RWPE2 (cell line): ENCODE results near the gene RPS15.

ENCODE experiments used
- ATAC-seq: fragments of 200-7000 bp; cut with Tn5 transposase; 3 replicates; pipeline ENCODE4 v1.9.1; 2021; ENCODE audit warnings: low read depth
- DNase-seq: peaks from one replicate; pipeline ENCODE4 v3.0.0-alpha.2; 2020; ENCODE audit warnings: low spot score
- H3K27ac ChIP-seq: fragments of 450-650 bp; 2 replicates; pipeline ENCODE4 v1.5.1; 2017; ENCODE audit warnings: mild to moderate bottlenecking; ENCODE audit not compliant: poor library complexity, severe bottlenecking
- H3K27me3 ChIP-seq: fragments of 250-450 bp; sonication (Bioruptor Pico); 2 replicates; pipeline ENCODE4 v1.5.1; 2021; ENCODE audit warnings: mild to moderate bottlenecking, moderate library complexity; ENCODE audit not compliant: insufficient read depth, poor library complexity, severe bottlenecking
- H3K36me3 ChIP-seq: fragments of 250-450 bp; sonication (Bioruptor Pico); 2 replicates; pipeline ENCODE4 v1.5.1; 2020; ENCODE audit warnings: low read depth, mild to moderate bottlenecking, moderate library complexity
- H3K4me1 ChIP-seq: fragments of 250-450 bp; sonication (Bioruptor Pico); 2 replicates; pipeline ENCODE4 v1.5.1; 2021; ENCODE audit warnings: mild to moderate bottlenecking, moderate library complexity; ENCODE audit not compliant: insufficient read depth, poor library complexity, severe bottlenecking
- H3K4me3 ChIP-seq: fragments of 250-450 bp; sonication (Bioruptor Pico); 2 replicates; pipeline ENCODE4 v1.5.1; 2021; ENCODE audit warnings: mild to moderate bottlenecking, moderate library complexity; ENCODE audit not compliant: severe bottlenecking
- H3K9me3 ChIP-seq: fragments of 250-450 bp; sonication (Bioruptor Pico); 2 replicates; pipeline ENCODE4 v1.5.1; 2021; ENCODE audit warnings: mild to moderate bottlenecking, moderate library complexity; ENCODE audit not compliant: severe bottlenecking
- TF ChIP-seq, protein P1 (sequence below): fragments of 450-650 bp; IDR thresholded peaks from one replicate; pipeline ENCODE4 v1.5.1; 2017; ENCODE audit warnings: mild to moderate bottlenecking, moderate library complexity; ENCODE audit not compliant: poor library complexity, severe bottlenecking

RPS15 gene

DNA sequence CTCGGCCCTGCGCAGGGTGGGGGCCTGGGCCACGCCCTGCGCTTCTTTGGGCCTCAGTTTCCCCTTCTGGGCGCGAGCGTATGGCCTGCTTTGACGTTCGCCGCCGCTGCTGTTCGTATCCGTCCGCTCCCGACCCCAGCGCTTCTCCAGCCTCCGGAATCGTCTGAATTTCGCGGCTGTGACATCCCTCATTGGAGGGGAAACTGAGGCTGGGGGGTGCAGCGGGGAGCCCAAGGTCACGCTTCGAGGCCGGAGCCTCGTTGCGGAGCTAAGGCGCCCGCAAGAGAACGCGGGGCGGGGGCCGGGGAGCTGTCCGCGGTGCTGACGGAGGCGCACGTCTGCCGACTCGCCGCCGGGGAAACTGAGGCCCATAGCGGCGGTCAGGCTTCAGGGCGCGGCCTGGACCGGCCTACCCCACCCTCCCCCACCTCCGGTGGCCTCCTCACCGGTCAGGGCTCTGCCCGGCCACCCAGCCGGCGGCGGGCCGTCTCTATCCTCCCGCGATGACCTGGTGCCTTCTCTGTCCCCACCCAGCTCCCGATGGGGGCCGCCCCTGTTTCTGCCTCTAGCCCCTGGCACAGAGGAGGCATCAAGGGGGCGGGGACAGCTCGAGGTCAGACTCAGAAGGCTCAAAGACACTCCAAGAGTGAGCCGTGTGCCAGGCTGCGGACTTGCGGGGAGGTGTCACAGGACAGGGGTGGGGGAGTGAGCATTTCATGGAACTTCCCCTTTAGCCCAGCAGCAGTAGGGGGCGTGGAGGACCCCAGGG, 8.7 kb downstream of the RPS15 start:
- DNase-seq: no peak
- Histone ChIP-seq H3K4me1 (no peaks in the 10 kb centered on the region), H3K4me3 (no peak overlapping the region), H3K9me3 (no peaks in the 10 kb centered on the region), H3K27me3 (peaks cover 51% of the 10 kb centered on the region), H3K27ac (no peak overlapping the region), H3K36me3 (peaks cover 10% of the 10 kb centered on the region)
- TF ChIP-seq, protein P1, sequence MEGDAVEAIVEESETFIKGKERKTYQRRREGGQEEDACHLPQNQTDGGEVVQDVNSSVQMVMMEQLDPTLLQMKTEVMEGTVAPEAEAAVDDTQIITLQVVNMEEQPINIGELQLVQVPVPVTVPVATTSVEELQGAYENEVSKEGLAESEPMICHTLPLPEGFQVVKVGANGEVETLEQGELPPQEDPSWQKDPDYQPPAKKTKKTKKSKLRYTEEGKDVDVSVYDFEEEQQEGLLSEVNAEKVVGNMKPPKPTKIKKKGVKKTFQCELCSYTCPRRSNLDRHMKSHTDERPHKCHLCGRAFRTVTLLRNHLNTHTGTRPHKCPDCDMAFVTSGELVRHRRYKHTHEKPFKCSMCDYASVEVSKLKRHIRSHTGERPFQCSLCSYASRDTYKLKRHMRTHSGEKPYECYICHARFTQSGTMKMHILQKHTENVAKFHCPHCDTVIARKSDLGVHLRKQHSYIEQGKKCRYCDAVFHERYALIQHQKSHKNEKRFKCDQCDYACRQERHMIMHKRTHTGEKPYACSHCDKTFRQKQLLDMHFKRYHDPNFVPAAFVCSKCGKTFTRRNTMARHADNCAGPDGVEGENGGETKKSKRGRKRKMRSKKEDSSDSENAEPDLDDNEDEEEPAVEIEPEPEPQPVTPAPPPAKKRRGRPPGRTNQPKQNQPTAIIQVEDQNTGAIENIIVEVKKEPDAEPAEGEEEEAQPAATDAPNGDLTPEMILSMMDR: no peak
- no peak for ATAC-seq

DNA sequence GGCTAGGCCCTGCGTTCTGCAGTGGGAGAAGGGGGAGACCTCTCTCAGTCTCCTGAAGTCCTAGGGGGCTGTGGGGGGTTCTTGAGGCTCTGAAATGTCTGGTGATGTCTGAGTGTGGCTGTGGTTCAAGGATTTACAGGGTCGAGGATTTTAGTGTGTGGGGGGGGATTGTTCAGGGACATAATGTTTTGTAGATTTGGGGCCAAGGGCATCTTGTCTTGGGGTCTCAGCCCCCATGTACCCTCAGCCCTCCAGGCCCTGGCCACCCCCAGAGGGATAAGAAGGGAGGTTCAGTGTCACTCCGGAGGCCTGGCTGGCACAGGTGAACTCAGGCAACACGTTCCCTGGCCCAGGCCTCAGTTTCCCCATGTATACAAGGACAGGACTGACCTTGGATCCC, 9.3 kb downstream of the RPS15 start:
- Histone ChIP-seq H3K4me1 (no peaks in the 10 kb centered on the region), H3K27ac (no peak overlapping the region), H3K36me3 (peaks cover 3% of the 10 kb centered on the region; the same call in 1 of the 2 replicates), H3K27me3 (peaks cover 57% of the 10 kb centered on the region), H3K4me3 (no peak overlapping the region), H3K9me3 (no peaks in the 10 kb centered on the region)
- ATAC-seq (no peak), DNase-seq (no peak)
- TF ChIP-seq, protein P1: no peak

DNA sequence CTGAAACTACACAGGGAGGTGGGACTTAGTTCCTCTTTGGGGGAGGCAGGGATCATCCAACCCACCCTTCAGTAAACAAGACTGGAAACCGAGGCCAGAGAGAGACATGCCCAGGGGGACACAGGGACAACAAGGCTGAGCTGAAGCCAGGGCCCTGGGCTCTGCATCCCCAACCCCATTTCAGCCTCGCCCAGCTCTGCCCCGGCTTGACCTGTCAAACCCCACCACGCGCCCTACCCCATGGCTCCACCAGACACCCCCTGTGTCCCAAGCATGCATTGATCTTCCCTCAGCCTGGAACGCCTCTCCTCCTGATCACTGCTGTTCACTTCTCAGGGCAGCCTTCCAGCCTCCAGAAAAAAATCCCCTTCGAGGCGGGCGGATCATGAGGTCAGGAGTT, 9.7 kb downstream of the RPS15 start:
- peaks cover 61% of the 10 kb centered on the region for H3K27me3 ChIP-seq
- ATAC-seq: no peak

DNA sequence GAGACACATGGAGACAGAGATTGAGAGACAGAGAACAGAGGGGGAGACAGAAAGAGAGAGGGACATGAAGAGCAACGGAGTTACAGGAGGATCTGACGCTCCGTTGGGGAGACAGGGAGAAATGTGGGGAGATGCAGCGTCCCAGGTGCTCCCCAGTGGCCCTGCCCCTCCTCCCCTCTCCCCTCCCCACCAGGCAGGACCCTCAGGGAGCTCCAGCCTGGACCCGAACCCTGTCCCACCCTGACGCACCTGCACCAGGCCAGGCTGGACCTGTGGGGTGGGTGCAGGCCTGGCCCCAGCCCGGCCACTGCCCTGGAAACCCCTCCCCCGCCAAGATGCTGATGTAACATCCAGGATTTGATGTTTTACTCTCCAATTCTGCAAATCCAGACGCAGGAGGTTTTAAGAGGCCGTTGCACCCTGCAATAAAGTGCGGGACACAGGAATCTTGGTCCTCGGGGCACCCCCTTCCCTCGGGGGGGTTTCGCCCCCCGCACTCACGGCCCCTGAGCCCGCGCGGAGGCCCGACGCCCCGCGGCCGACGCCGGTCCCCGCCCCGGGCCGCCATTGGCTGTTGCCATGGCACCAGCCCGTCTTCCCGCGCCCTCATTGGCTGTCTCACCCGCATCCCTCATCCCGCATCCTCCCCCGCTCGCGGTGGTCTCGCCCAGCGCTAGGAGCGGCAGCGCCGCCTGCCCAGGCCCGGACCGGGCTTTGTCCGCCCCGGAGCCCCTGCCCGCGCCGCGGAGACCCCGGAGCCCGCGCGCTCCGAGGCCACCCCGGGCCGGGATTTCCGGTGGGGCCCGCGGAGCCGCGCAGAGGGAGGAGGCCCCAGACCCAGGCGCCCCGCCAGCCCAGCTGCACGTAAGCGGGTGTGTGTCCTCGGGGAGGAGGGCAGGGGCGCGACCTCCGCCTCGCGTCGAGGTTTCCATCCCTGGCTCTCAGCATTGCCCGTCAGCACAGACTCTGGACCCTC, 11.6 kb downstream of the RPS15 start, which contains the start of gene APC2:
TSS of gene APC2 (plus strand) at position 655 of the 976 bp plus-strand sequence. CDS start 2,881 bp downstream, outside the sequence.
- DNase-seq (no peak), ATAC-seq (no peak)
- no peak within 1 kb of the TSS for H3K27ac ChIP-seq

More for the DNA sequence above, 9.7 kb downstream of the RPS15 start:
- TF ChIP-seq, protein P1: no peak
- DNase-seq: no peak
- H3K4me1 ChIP-seq: no peaks in the 10 kb centered on the region
- H3K27ac ChIP-seq: no peak overlapping the region
- H3K4me3 ChIP-seq: no peak overlapping the region
- no peaks in the 10 kb centered on the region; the same call in 1 of the 2 replicates for H3K36me3 ChIP-seq
- H3K9me3 ChIP-seq: no peaks in the 10 kb centered on the region

More for the DNA sequence above, 11.6 kb downstream of the RPS15 start, which contains the start of gene APC2:
- H3K36me3 ChIP-seq: no peaks in the 10 kb centered on the region
- peaks cover 73% of the 10 kb centered on the region for H3K27me3 ChIP-seq
- H3K4me1 ChIP-seq: no peaks in the 10 kb centered on the region
- no peaks in the 10 kb centered on the region for H3K9me3 ChIP-seq
- TF ChIP-seq, protein P1: no peak
- H3K4me3 ChIP-seq: no peak within 1 kb of the TSS
